GM19463 (cell line): ENCODE measurements around the gene ANKRD7.

Experiments
- ATAC-seq: cut with Tn5 transposase; IDR thresholded peaks from one replicate; pipeline ENCODE4 v1.9.1; 2021; ENCODE audit warnings: mild to moderate bottlenecking, moderate library complexity; ENCODE audit not compliant: unreplicated experiment

ANKRD7 gene

DNA sequence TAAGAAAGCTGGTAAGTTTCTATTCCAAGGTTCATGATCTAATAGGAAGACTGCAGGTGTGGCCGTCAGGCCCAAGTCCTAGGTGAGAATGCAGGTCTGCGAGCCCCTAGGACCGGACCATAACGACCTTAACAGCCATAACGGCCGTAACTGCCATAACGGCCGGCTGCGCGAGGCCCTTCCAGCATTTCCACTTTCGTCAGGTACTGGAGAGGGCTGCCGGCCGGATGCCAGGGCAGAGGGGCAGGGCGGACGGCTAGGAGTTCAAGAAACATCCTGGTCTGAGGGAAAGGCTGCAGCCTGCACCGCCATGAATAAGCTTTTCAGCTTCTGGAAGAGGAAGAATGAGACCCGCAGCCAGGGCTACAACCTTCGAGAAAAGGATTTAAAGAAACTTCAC is at the start of gene ANKRD7:
Gene ANKRD7, plus strand, starts transcription at position 184 of the 400 bp plus-strand sequence. Its CDS starts 127 bp downstream, at position 311.
- no peak for ATAC-seq

GRCh38 chr7:118175740-118176139 is 48.8 kb upstream of the ANKRD7 start:
- ATAC-seq = no peak

- no peak for ATAC-seq
Measured at GRCh38 chr7:118179191-118179590, 45.3 kb upstream of the ANKRD7 start.

GRCh38 chr7:118182593-118183427 is 41.7 kb upstream of the ANKRD7 start:
- no peak for ATAC-seq

DNA sequence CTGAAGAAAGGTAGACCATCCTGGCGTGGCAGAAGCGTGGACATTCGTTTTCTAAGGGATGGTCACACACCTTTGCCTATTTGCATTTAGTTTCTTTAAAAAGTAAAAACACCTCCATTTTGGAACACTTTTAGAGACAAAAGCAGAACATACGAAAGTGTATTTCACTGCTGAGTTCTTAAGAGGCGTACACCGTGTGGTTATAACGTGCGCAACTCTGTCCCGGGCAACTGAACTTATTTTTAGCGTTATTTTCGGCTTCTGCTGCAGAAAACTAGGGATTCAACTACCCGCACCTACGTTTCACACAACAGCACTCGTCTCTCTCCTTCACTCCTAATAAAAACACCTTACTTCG is 41.1 kb upstream of the ANKRD7 start:
- peak; percentile 0 for ATAC-seq

- peak; percentile 95 for ATAC-seq
Measured at GRCh38 chr7:118183786-118184564, 40.5 kb upstream of the ANKRD7 start, which contains the start of gene LSM8. LSM8 (plus strand) TSS chr7:118184164; CDS start chr7:118184224, 60 bp downstream.

DNA sequence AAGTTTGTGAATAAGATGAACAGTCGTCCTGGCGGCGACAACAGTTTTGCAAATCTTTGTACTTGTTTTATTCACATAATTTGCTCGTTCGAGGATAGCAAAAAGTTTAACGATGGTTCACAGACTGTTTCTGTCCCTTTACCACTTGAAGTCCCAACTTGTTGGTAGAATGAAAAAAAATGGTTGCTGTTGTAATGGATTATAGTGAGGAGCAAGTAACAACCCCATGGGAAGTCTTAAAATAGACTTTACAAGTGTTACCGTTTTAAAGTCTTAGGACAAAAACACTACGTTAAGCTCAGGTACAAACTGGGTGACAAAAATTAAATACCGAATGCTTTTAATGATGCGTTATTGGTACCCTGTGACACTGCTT is 40.0 kb upstream of the ANKRD7 start:
- ATAC-seq = no peak

DNA sequence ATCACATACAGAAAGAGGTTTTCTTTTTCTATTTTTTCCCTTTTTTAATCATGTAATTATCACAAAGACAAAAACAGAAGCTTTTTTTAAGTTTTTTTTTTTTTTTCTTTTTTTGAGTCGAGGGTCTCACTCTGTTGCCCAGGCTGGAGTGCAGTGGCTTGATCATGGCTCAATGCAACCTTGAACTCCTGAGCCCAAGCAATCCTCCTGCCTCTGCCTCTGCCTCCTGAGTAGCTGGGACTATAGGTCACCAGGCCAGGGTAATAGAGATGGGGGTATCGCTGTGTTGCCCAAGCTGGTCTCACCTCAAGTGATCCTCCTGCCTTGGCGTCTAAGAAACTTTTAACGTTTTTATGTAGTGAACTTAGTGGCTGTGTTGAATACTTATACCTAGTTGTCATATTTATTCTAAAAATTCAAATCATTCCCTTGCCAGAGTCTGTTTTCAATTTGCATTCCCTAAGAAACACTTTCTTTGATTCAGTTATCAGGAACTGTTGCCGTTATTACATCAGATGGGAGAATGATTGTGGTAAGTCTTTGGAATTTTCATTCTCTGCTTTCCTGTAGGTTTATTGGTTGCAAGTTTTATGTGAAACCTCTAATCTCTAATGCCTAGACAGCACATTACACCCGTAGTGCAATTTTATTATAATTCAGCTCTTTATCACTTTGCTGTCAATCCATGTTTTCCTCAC is 39.2 kb upstream of the ANKRD7 start:
- ATAC-seq = no peak

DNA sequence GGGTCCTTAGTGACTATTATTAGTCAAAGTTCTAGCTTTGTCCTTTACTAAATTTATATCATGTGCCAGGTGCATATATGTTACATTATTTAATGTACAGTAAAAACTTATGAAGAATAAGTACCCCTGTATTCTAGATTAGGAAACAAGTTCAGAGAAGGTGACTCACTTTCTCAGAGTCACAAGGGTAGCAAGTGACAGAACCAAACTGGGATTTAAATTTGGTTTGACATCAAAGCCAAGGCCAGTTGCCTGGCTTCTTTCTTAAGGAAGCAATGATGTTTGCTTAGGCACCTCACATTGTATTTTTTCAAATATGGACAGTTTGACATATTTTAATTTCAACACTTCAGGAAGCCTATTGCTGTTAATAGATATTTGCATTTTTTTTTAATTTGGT is 38.0 kb upstream of the ANKRD7 start:
- ATAC-seq = no peak

GRCh38 chr7:118194571-118194970 is 29.9 kb upstream of the ANKRD7 start:
- ATAC-seq = no peak

- ATAC-seq = peak; percentile 67
Measured at GRCh38 chr7:118195837-118196474, 28.5 kb upstream of the ANKRD7 start.

DNA sequence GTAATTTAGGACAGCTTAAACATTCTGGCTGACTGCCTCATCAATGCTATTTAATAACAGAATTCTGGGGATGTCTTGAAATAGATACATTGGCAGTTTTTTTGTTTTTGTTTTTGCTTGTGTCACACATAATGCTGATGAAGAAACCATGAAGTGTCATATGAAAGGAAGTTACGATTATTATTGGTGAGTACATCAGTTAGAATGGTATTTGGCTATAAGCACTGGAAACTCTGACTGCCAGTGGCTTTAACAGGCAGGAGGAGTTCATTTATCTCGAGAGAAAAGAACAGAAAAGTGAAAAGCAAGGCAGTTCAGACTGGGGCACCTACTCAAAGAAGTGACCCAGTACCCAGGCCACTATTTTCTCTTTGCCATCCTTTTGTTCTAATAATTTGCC is 22.4 kb upstream of the ANKRD7 start:
- no peak for ATAC-seq

DNA sequence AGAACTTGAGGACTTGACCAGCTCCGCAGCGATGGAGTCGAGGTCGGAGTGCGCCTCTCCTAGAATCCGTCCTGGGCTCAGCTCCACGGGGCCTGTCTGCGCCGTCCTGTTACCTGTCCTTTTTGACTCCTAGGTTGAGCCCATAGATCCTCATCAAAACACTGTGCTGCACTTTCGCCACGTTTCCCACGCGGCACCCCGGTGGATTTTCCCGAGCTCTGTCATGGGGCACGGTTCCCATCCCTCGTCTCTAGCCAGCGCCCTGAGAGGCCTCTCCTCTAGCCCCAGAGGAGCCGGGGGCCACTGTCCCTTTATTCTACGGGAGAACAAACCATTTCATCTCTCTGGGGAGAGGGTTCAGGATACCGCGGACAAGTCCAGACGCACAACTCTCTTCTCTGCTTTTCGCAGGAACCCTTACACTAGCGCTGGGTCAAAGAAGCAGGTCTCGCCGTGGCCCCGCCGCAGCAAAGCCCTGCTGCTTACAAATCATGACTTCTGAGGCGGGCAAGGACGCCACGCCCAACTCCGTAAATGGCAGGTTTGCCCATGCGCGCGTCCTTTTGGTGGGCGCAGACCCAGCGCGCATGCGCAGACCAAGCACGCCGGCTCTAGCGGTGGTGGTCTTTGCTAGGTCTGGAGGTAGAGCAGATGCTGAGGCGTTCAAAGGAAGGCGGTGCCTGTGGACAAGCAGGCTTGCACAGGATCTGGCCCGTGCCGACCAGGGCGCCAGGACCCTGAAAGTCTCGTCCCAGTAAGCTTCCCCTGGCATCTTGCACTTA is 10.3 kb upstream of the ANKRD7 start:
- peak; percentile 96 for ATAC-seq

DNA sequence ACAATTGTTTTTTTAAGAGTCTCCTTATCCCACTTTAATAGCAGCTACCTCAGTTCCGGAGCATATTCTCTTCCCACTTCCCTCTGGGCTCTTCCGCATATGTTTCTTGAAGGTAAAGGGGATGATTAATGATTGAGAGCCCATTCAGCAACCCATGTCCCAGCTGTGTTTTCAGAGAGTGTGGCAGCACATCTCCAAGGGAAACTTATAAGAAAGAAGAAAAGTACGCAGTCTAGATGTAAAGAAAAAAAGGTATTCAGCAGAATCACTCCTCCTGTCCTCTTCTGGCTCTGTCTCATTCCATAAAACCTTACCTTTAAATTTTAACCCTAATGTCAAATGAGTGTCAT is 9.7 kb upstream of the ANKRD7 start:
- ATAC-seq = peak; percentile 17

- no peak for ATAC-seq
Measured at GRCh38 chr7:118217210-118217619, 7.3 kb upstream of the ANKRD7 start.

- no peak for ATAC-seq
Measured at GRCh38 chr7:118218413-118219156, 5.9 kb upstream of the ANKRD7 start.

- no peak for ATAC-seq
Measured at GRCh38 chr7:118219157-118219512, 5.4 kb upstream of the ANKRD7 start.

GRCh38 chr7:118220583-118220982 is 3.9 kb upstream of the ANKRD7 start:
- no peak for ATAC-seq

GRCh38 chr7:118222591-118222990 is 1.9 kb upstream of the ANKRD7 start:
- no peak for ATAC-seq

- ATAC-seq = no peak
Measured at GRCh38 chr7:118232837-118233236, 8.3 kb downstream of the ANKRD7 start.
